Hematopoietic multipotent progenitor cell (in vitro differentiated cells): Measurements from ENCODE around the gene KRT39. TPM values are rescaled to one million over a fixed set of nuclear protein-coding genes. Genes with fewer than 3 reads are reported as not detected.
"Not testable (repeated sequence)": the region's sequence is repeated elsewhere in the genome, so short reads cannot be mapped to it uniquely, and the experiment has no call there.

Experiments
- DNase-seq, 3 donors: peaks; one replicate each; pipeline ENCODE4 v3.0.0-alpha.2; 2011 to 2015; ENCODE audit warnings: low read depth in 2 of 3, low spot score in 2 of 3
- total RNA-seq: library from RNA; depleted of rRNA; stranded (reverse); fragments of >200 nt; gene quantifications from one replicate; pipeline ENCODE4 v1.2.3, GENCODE V29; 2012

The KRT39 gene
- total RNA-seq: under 0.01 TPM

GRCh38 chr17:40966848-40967247 lies at the start of gene KRT39:
KRT39 (minus strand) TSS chr17:40966948; CDS start chr17:40966856, 92 bp downstream.
- DNase-seq: no peak

- DNase-seq: no peak
These were observed 48.7 kb upstream of the KRT39 start for GRCh38 chr17:41015454-41015853.

- DNase-seq: no peak
These were observed 46.9 kb upstream of the KRT39 start for GRCh38 chr17:41013606-41014005.

GRCh38 chr17:41013181-41013580 lies 46.4 kb upstream of the KRT39 start:
- DNase-seq: no peak

GRCh38 chr17:41012326-41013120 lies 45.8 kb upstream of the KRT39 start:
- no peak for DNase-seq

- DNase-seq: no peak
These were observed 43.7 kb upstream of the KRT39 start for GRCh38 chr17:41010441-41010840.

- no peak for DNase-seq
These were observed 43.2 kb upstream of the KRT39 start for GRCh38 chr17:41009936-41010335.

GRCh38 chr17:41009301-41009760 lies 42.6 kb upstream of the KRT39 start:
- no peak for DNase-seq

GRCh38 chr17:41008811-41009210 lies 42.1 kb upstream of the KRT39 start, which contains the start of gene KRTAP3-1:
KRTAP3-1 (minus strand) TSS chr17:41009128; CDS start chr17:41009074, 54 bp downstream.
- no peak for DNase-seq

GRCh38 chr17:41004397-41004796 lies 37.6 kb upstream of the KRT39 start:
- no peak for DNase-seq

GRCh38 chr17:41003926-41004325 lies 37.2 kb upstream of the KRT39 start:
- no peak for DNase-seq

- DNase-seq: no peak
These were observed 36.1 kb upstream of the KRT39 start for GRCh38 chr17:41002814-41003213.

GRCh38 chr17:41001795-41002194 lies 35.0 kb upstream of the KRT39 start:
- DNase-seq: no peak

GRCh38 chr17:40999563-40999962 lies 32.8 kb upstream of the KRT39 start, which contains the start of gene KRTAP3-2:
KRTAP3-2 (minus strand) TSS chr17:40999906; CDS start chr17:40999853, 53 bp downstream.
- DNase-seq: not testable (repeated sequence)

GRCh38 chr17:40997361-40997760 lies 30.6 kb upstream of the KRT39 start:
- DNase-seq: no peak

- DNase-seq: no peak
These were observed 30.1 kb upstream of the KRT39 start for GRCh38 chr17:40996829-40997228.

- DNase-seq: no peak
These were observed 28.4 kb upstream of the KRT39 start for GRCh38 chr17:40995116-40995515.

- no peak for DNase-seq
These were observed 27.1 kb upstream of the KRT39 start, which contains the start of gene KRTAP3-3 for GRCh38 chr17:40993839-40994238. KRTAP3-3 (minus strand) TSS chr17:40994164; CDS start chr17:40994097, 67 bp downstream.

- DNase-seq: no peak
These were observed 26.3 kb upstream of the KRT39 start for GRCh38 chr17:40993084-40993483.

- DNase-seq: no peak
These were observed 25.9 kb upstream of the KRT39 start for GRCh38 chr17:40992666-40993065.

GRCh38 chr17:40986920-40987319 lies 20.2 kb upstream of the KRT39 start:
- no peak for DNase-seq

- DNase-seq: no peak
These were observed 17.5 kb upstream of the KRT39 start, which contains the start of gene KRT40 for GRCh38 chr17:40984226-40984625. KRT40 (minus strand) TSS chr17:40984326; CDS start chr17:40984273, 53 bp downstream.
